CD4-positive, alpha-beta memory T cell (primary cell): Measurements from ENCODE around the gene HMOX1. TPM values are rescaled to one million over a fixed set of nuclear protein-coding genes. Genes with fewer than 3 reads are reported as not detected.
A peak's percentile ranks its signal among the peaks of the same experiment; 100 is the strongest.

Experiments
- CTCF ChIA-PET: fragments of 350-600 bp; sonication (Branson Sonifier 250); formaldehyde crosslinking; loops from one replicate; lab custom pipeline; 2021; ENCODE audit warnings: inconsistent platforms; ENCODE audit not compliant: partially characterized antibody; lab: Charles Lee
- POLR2A ChIA-PET: fragments of 350-600 bp; sonication (Branson Sonifier 250); formaldehyde crosslinking; loops from one replicate; lab custom pipeline; 2021; ENCODE audit not compliant: partially characterized antibody; lab: Charles Lee
- DNase-seq, 5 donors: peaks; one replicate each; pipeline versions ENCODE4 v3.0.0 to v3.0.0-alpha.2; 2020 to 2022; ENCODE audit warnings: mixed read lengths in 1 of 5
- H3K27ac ChIP-seq: one replicate; pipeline ENCODE4 v1.7.0; 2013; ENCODE audit warnings: low read depth, low read length
- H3K27me3 ChIP-seq: 2 replicates; pipeline ENCODE4 v1.7.0; 2013; ENCODE audit warnings: mild to moderate bottlenecking, low read length, moderate library complexity; ENCODE audit not compliant: insufficient read depth
- H3K36me3 ChIP-seq: 2 replicates; pipeline ENCODE4 v1.7.0; 2013; ENCODE audit warnings: mild to moderate bottlenecking, low read length, moderate library complexity; ENCODE audit not compliant: insufficient read depth
- H3K4me1 ChIP-seq: 2 replicates; pipeline ENCODE4 v1.7.0; 2013; ENCODE audit warnings: mild to moderate bottlenecking, low read length, moderate library complexity; ENCODE audit not compliant: insufficient read depth
- H3K4me3 ChIP-seq, 2 donors: one replicate each; pipeline ENCODE4 v1.7.0; 2013; ENCODE audit warnings: low read length in 2 of 2, mild to moderate bottlenecking in 1 of 2
- H3K9me3 ChIP-seq, 2 donors: one replicate each; pipeline ENCODE4 v1.7.0; 2013; ENCODE audit warnings: low read length in 2 of 2, control low read depth in 1 of 2; ENCODE audit not compliant: control insufficient read depth in 1 of 2
- H3K27ac Mint-ChIP-seq, 7 donors: one replicate each; pipeline ENCODE4 v1.8.0; 2020 to 2021; ENCODE audit warnings: mixed read lengths in 7 of 7, mild to moderate bottlenecking in 6 of 7, inconsistent platforms in 3 of 7, moderate library complexity in 3 of 7
- H3K27me3 Mint-ChIP-seq, 2 donors: one replicate each; pipeline ENCODE4 v1.8.0; 2020 to 2021; ENCODE audit warnings: mixed read lengths in 2 of 2
- H3K36me3 Mint-ChIP-seq, 2 donors: one replicate each; pipeline ENCODE4 v1.8.0; 2020 to 2021; ENCODE audit warnings: mixed read lengths in 2 of 2, inconsistent platforms in 1 of 2, mild to moderate bottlenecking in 1 of 2
- H3K4me1 Mint-ChIP-seq, 4 donors: one replicate each; pipeline ENCODE4 v1.8.0; 2020 to 2021; ENCODE audit warnings: mixed read lengths in 4 of 4, mild to moderate bottlenecking in 1 of 4
- H3K4me3 Mint-ChIP-seq, 8 donors: one replicate each; pipeline ENCODE4 v1.8.0; 2020 to 2021; ENCODE audit warnings: mixed read lengths in 8 of 8, mild to moderate bottlenecking in 7 of 8, moderate library complexity in 6 of 8, inconsistent platforms in 3 of 8
- H3K9me3 Mint-ChIP-seq, 8 donors: one replicate each; pipeline ENCODE4 v1.8.0; 2020 to 2021; ENCODE audit warnings: mixed read lengths in 8 of 8, mild to moderate bottlenecking in 5 of 8, inconsistent platforms in 3 of 8, moderate library complexity in 1 of 8
- intact Hi-C: fragments of 100-400 bp; cut with micrococcal nuclease; formaldehyde crosslinking; loops from one replicate; pipeline ENCODE4 v1.15.1; 2023
- polyA plus RNA-seq, 2 donors: library from polyadenylated mRNA; unstranded; fragments of 300-500 nt; fragmentation: Illumina TruSeq; gene quantifications; one replicate each; pipeline ENCODE4 v1.2.3, GENCODE V29; 2021
- total RNA-seq, 2 experiments: library from RNA; stranded (reverse); gene quantifications; one replicate each; pipeline ENCODE4 v1.2.3, GENCODE V29; 2021

HMOX1 gene
- total and polyA plus RNA-seq, 4 experiments from 2014 or later = 0.20 to 8.3 (median 7.7) TPM; not detected in 1

GRCh38 chr22:35350539-35351503, 30.1 kb upstream of the HMOX1 start:
- Mint-ChIP-seq H3K9me3 (peaks cover 0 to 2% (median 0%) of the 10 kb centered on the region in 8 donors), H3K27ac (peak overlapping the region in 6 of 7 donors; percentile 57 to 91 (median 74)), H3K4me1 (peaks cover 18 to 29% (median 24%) of the 10 kb centered on the region in 4 donors), H3K4me3 (peak overlapping the region; percentile 71 to 89 (median 84)), H3K27me3 (peaks cover 0 to 6% of the 10 kb centered on the region in 2 donors), H3K36me3 (peaks cover 0 to 8% of the 10 kb centered on the region in 2 donors)
- H3K4me3 ChIP-seq = peak overlapping the region in 1 of 2 donors; percentile 62
- H3K27ac ChIP-seq = peak overlapping the region; percentile 8
- DNase-seq = peak; percentile 80 to 85 (median 83)
- peaks cover 25% of the 10 kb centered on the region for H3K4me1 ChIP-seq
- no peaks in the 10 kb centered on the region for H3K9me3 ChIP-seq
- CTCF ChIA-PET = interaction anchor here (0.6 to 4.6 kb wide), 24 partner anchors 8 to 775 kb away, joined by 3 to 70 read pairs (median 4); partner anchors contain the start of gene TOM1
- no peaks in the 10 kb centered on the region for H3K36me3 ChIP-seq
- H3K27me3 ChIP-seq = no peaks in the 10 kb centered on the region
- POLR2A ChIA-PET = interaction anchor here (0.8 to 1.6 kb wide), 7 partner anchors 20 to 1849 kb away, joined by 3 to 5 read pairs (median 3); partner anchors contain the start of genes EIF3D and TOM1
- intact Hi-C loops = loop anchor here (1.0 to 5.0 kb wide), 3 partner anchors 46 to 773 kb away; no protein-coding TSS in a partner anchor

- ChIA-PET POLR2A (interaction anchor here (1.6 kb wide), 1 partner anchor 52 kb away, joined by 5 read pairs; the partner anchor contains the start of gene TOM1), CTCF (interaction anchor here (0.7 to 4.6 kb wide), 6 partner anchors 17 to 230 kb away, joined by 3 to 70 read pairs (median 6); no protein-coding TSS in a partner anchor)
- DNase-seq = peak in 1 of 5 donors; percentile 5
- peaks cover 0 to 9% of the 10 kb centered on the region in 2 donors for H3K27me3 Mint-ChIP-seq
- no peak overlapping the region for H3K27ac ChIP-seq
- H3K9me3 ChIP-seq = no peaks in the 10 kb centered on the region
- H3K4me3 Mint-ChIP-seq = peak overlapping the region in 6 of 8 donors; percentile 33 to 89 (median 64)
- no peaks in the 10 kb centered on the region for H3K27me3 ChIP-seq
- no peaks in the 10 kb centered on the region for H3K36me3 ChIP-seq
- H3K4me1 ChIP-seq = peaks cover 25% of the 10 kb centered on the region
- no peak overlapping the region for H3K4me3 ChIP-seq
- peaks cover 0 to 4% of the 10 kb centered on the region in 2 donors for H3K36me3 Mint-ChIP-seq
- H3K27ac Mint-ChIP-seq = peak overlapping the region in 5 of 7 donors; percentile 1 to 75 (median 29)
- intact Hi-C loops = loop anchor here (5.0 kb wide), 2 partner anchors 45 to 570 kb away; no protein-coding TSS in a partner anchor
- H3K4me1 Mint-ChIP-seq = peaks cover 18 to 29% (median 24%) of the 10 kb centered on the region in 4 donors
- peaks cover 0 to 2% (median 0%) of the 10 kb centered on the region in 8 donors for H3K9me3 Mint-ChIP-seq
Observed at GRCh38 chr22:35352214-35353111, 28.4 kb upstream of the HMOX1 start.

- Mint-ChIP-seq H3K4me3 (peak overlapping the region in 2 of 8 donors; percentile 46 to 54), H3K27ac (no peak overlapping the region), H3K9me3 (peaks cover 0 to 2% (median 0%) of the 10 kb centered on the region in 8 donors), H3K36me3 (no peaks in the 10 kb centered on the region), H3K4me1 (peaks cover 18 to 29% (median 24%) of the 10 kb centered on the region in 4 donors), H3K27me3 (peaks cover 0 to 9% of the 10 kb centered on the region in 2 donors)
- H3K4me3 ChIP-seq = no peak overlapping the region
- DNase-seq = no peak
- ChIA-PET CTCF (interaction anchor here (0.9 kb wide), 1 partner anchor 229 kb away, joined by 6 read pairs; no protein-coding TSS in a partner anchor), POLR2A (no interaction called here)
- H3K9me3 ChIP-seq = no peaks in the 10 kb centered on the region
- H3K27me3 ChIP-seq = no peaks in the 10 kb centered on the region
- H3K27ac ChIP-seq = no peak overlapping the region
- intact Hi-C loops = loop anchor here (5.0 kb wide), 2 partner anchors 44 to 569 kb away; no protein-coding TSS in a partner anchor
- peaks cover 25% of the 10 kb centered on the region for H3K4me1 ChIP-seq
- H3K36me3 ChIP-seq = no peaks in the 10 kb centered on the region
Observed at GRCh38 chr22:35353318-35353717, 27.6 kb upstream of the HMOX1 start.

- H3K27ac Mint-ChIP-seq = no peak overlapping the region
- ChIA-PET POLR2A (no interaction called here), CTCF (no interaction called here)
- intact Hi-C loops = loop anchor here (5.0 kb wide), 2 partner anchors 43 to 568 kb away; no protein-coding TSS in a partner anchor
- no peak overlapping the region for H3K4me3 Mint-ChIP-seq
- no peaks in the 10 kb centered on the region for H3K36me3 Mint-ChIP-seq
- peaks cover 18 to 29% (median 24%) of the 10 kb centered on the region in 4 donors for H3K4me1 Mint-ChIP-seq
- no peaks in the 10 kb centered on the region for H3K27me3 ChIP-seq
- no peaks in the 10 kb centered on the region for H3K36me3 ChIP-seq
- peaks cover 25% of the 10 kb centered on the region for H3K4me1 ChIP-seq
- peaks cover 0 to 2% (median 0%) of the 10 kb centered on the region in 8 donors for H3K9me3 Mint-ChIP-seq
- H3K27me3 Mint-ChIP-seq = peaks cover 0 to 12% of the 10 kb centered on the region in 2 donors
- no peak overlapping the region for H3K4me3 ChIP-seq
- no peaks in the 10 kb centered on the region for H3K9me3 ChIP-seq
- DNase-seq = no peak
- no peak overlapping the region for H3K27ac ChIP-seq
Observed at GRCh38 chr22:35354068-35354467, 26.8 kb upstream of the HMOX1 start.

- H3K27me3 ChIP-seq = no peaks in the 10 kb centered on the region
- peaks cover under 1% of the 10 kb centered on the region for H3K4me1 ChIP-seq
- intact Hi-C loops = no loop called here
- no peak overlapping the region for H3K4me3 ChIP-seq
- H3K9me3 ChIP-seq = no peaks in the 10 kb centered on the region
- no peak overlapping the region for H3K27ac ChIP-seq
- DNase-seq = no peak
- Mint-ChIP-seq H3K36me3 (no peaks in the 10 kb centered on the region), H3K4me1 (peaks cover 0 to 2% (median 0%) of the 10 kb centered on the region in 4 donors), H3K27ac (peak overlapping the region in 1 of 7 donors; percentile 13), H3K4me3 (no peak overlapping the region), H3K27me3 (peaks cover 0 to 13% of the 10 kb centered on the region in 2 donors), H3K9me3 (no peaks in the 10 kb centered on the region)
- POLR2A ChIA-PET = no interaction called here
- CTCF ChIA-PET = interaction anchor here (1.7 kb wide), 1 partner anchor 224 kb away, joined by 4 read pairs; no protein-coding TSS in a partner anchor
- H3K36me3 ChIP-seq = no peaks in the 10 kb centered on the region
Observed at GRCh38 chr22:35357883-35358621, 22.8 kb upstream of the HMOX1 start.
